ENCODE data around the gene SAC3D1. TPM values are rescaled to one million over a fixed set of nuclear protein-coding genes. Genes with fewer than 3 reads are reported as not detected.

Gene SAC3D1
- total RNA-seq, 6 experiments from 2014 or later = 4.2 to 13.8 (median 5.8) TPM

DNA sequence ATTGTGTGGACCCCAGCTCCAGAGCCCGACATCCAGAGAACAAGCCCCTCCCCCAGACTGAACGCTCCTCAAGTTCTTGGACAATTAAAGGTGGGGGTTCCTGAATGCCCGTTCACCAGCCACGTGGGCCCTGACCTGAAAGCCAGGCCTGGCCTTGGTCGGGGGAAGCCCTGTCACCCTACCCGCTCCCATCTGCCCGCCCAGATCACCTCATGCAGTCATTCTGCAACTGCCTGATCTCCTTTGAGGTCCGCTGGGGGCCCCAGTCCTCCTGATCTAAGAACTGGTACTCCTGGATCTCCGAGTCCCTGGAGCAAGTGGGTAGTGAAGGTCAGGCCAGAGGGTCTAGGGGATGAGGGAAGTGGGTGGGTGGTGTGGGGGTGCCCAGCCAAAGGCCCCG, 26.4 kb downstream of the SAC3D1 start:
- intact Hi-C loops (cut with DNase I) = no loop called here
- Histone ChIP-seq H3K9me3 (no peaks in the 10 kb centered on the region), H3K4me3 (no peak overlapping the region), H3K36me3 (no peaks in the 10 kb centered on the region), H3K27ac (no peak overlapping the region), H3K27me3 (no peaks in the 10 kb centered on the region), H3K4me1 (no peaks in the 10 kb centered on the region)
- WGBS (ENCODE audit: insufficient coverage, low coverage, low lambda C conversion rate, missing lambda C conversion rate) = 79% methylated on average over 6 of the region's 10 CpGs
- no peak for TF ChIP-seq CTCF (IDR thresholded peaks at IDR 0.05)
- no peak for TF ChIP-seq POLR2A (IDR thresholded peaks at IDR 0.05)
- ATAC-seq (no peak), DNase-seq (no peak)

- no peaks in the 10 kb centered on the region for H3K36me3 ChIP-seq
- TF ChIP-seq POLR2A (IDR thresholded peaks at IDR 0.05) = no peak
- TF ChIP-seq CTCF (IDR thresholded peaks at IDR 0.05) = no peak
- 28% methylated on average over 8 of the region's 9 CpGs for WGBS (ENCODE audit: insufficient coverage, low coverage, low lambda C conversion rate, missing lambda C conversion rate)
- DNase-seq (no peak), ATAC-seq (no peak)
- intact Hi-C loops (cut with DNase I) = no loop called here
- no peaks in the 10 kb centered on the region for H3K27me3 ChIP-seq
- no peaks in the 10 kb centered on the region for H3K4me1 ChIP-seq
- no peaks in the 10 kb centered on the region for H3K9me3 ChIP-seq
- no peak overlapping the region for H3K4me3 ChIP-seq
- no peak overlapping the region for H3K27ac ChIP-seq
These were observed 28.2 kb downstream of the SAC3D1 start for GRCh38 chr11:65069217-65069616.

- intact Hi-C loops (cut with DNase I) = no loop called here
- H3K36me3 ChIP-seq = no peaks in the 10 kb centered on the region
- no peak for TF ChIP-seq POLR2A (IDR thresholded peaks at IDR 0.05)
- no peak for TF ChIP-seq CTCF (IDR thresholded peaks at IDR 0.05)
- no peaks in the 10 kb centered on the region for H3K27me3 ChIP-seq
- no peaks in the 10 kb centered on the region for H3K4me1 ChIP-seq
- H3K9me3 ChIP-seq = no peaks in the 10 kb centered on the region
- DNase-seq (no peak), ATAC-seq (no peak)
- WGBS (ENCODE audit: insufficient coverage, low coverage, low lambda C conversion rate, missing lambda C conversion rate) = 61% methylated on average over 2 of the region's 4 CpGs
- H3K4me3 ChIP-seq = no peak overlapping the region
- no peak overlapping the region for H3K27ac ChIP-seq
These were observed 31.1 kb downstream of the SAC3D1 start for GRCh38 chr11:65071907-65072630.

GRCh38 chr11:65072631-65072966, 31.6 kb downstream of the SAC3D1 start:
- intact Hi-C loops (cut with DNase I) = no loop called here
- ATAC-seq = no peak

More at GRCh38 chr11:65072631-65072966, 31.6 kb downstream of the SAC3D1 start:
- no peak overlapping the region for H3K4me3 ChIP-seq
- WGBS (ENCODE audit: insufficient coverage, low coverage, low lambda C conversion rate, missing lambda C conversion rate) = no CpG with 5 or more reads among the region's 1 CpG
- TF ChIP-seq CTCF (IDR thresholded peaks at IDR 0.05) = no peak
- no peak for TF ChIP-seq POLR2A (IDR thresholded peaks at IDR 0.05)
- no peaks in the 10 kb centered on the region for H3K4me1 ChIP-seq
- H3K9me3 ChIP-seq = no peaks in the 10 kb centered on the region
- no peak for DNase-seq
- no peaks in the 10 kb centered on the region for H3K36me3 ChIP-seq
- no peaks in the 10 kb centered on the region for H3K27me3 ChIP-seq
- no peak overlapping the region for H3K27ac ChIP-seq

Measured in right lobe of liver (tissue), 6 donors.